Measurements from ENCODE around the gene CACNA2D4.

DNA sequence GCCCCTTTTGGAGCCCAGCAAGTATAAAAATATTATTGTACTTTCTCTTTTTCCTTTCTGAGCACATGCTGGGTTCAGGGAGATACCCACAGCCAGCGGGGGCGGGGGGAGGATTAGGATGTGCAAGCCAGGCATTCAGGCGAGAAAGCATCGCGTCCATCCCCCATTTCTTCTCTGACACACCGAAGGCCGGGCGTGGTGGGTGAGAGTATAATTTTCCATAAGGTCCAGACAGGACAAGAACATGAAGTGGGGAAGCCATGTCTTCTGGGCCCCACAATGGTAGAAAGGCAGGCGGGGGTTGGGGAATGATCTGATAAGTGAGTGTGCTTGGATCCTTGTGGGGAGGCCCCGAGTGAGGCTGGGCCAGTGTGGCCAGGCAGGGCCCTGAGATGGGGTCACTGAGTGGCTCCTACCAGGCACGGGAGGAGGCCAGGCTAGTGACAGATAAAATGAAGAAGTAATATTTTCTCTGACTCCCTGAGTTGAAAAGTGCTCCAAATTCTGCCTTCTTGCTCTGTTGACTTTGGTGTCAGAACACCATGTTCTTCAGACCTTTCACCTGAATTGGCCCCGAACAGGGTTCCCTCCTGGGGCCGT is 108.8 kb downstream of the CACNA2D4 start:
- TF ChIP-seq POLR2A (IDR thresholded peaks at IDR 0.05; ENCODE audit: low read depth, low read length) (no peak), SPI1 (IDR thresholded peaks at IDR 0.05; ENCODE audit: low read depth, low read length) (no peak), POLR2AphosphoS5 (IDR thresholded peaks at IDR 0.05; ENCODE audit: low read depth, low read length) (no peak), TAF1 (IDR thresholded peaks at IDR 0.05; ENCODE audit: low read depth, low read length) (no peak), POU2F2 (IDR thresholded peaks at IDR 0.05; ENCODE audit: low read depth, low read length) (no peak)

All from GM12891 (cell line).